B cell (primary cell): ENCODE data around the gene ATAT1. TPM values are rescaled to one million over a fixed set of nuclear protein-coding genes. Genes with fewer than 3 reads are reported as not detected.

Source experiments
- ATAC-seq: fragments of 200-7000 bp; cut with Tn5 transposase; one replicate; pipeline ENCODE4 v1.10.0; 2021; ENCODE audit warnings: low read depth, mild to moderate bottlenecking, moderate number of reproducible peaks, moderate library complexity
- CTCF ChIA-PET: fragments of 350-600 bp; sonication (Branson Sonifier 250); formaldehyde crosslinking; loops from one replicate; lab custom pipeline; 2021; ENCODE audit warnings: antibody characterized with exemption, inconsistent platforms; lab: Charles Lee
- POLR2A ChIA-PET: fragments of 350-600 bp; sonication (Branson Sonifier 250); formaldehyde crosslinking; loops from one replicate; lab custom pipeline; 2021; ENCODE audit warnings: antibody characterized with exemption; lab: Charles Lee
- DNase-seq: peaks from one replicate; pipeline ENCODE4 v3.0.0; 2013
- H2AFZ ChIP-seq: 2 replicates; pipeline ENCODE4 v1.6.1; 2012; ENCODE audit warnings: mild to moderate bottlenecking, low read depth, low read length; ENCODE audit not compliant: insufficient read depth, poor library complexity, severe bottlenecking
- H3K27ac ChIP-seq, 2 donors: 1 replicate in 1 of 2; 2 replicates in 1 of 2; pipeline ENCODE4 v1.5.1; 2012 to 2013; ENCODE audit warnings: low read length in 2 of 2, mild to moderate bottlenecking in 2 of 2, moderate library complexity in 1 of 2
- H3K27me3 ChIP-seq, 4 experiments: fragments of 200-600 bp in 1 of 4; sonication (generic) in 1 of 4; replicated peaks in 1 of 4; 1 replicate in 2 of 4; 2 replicates in 2 of 4; pipeline versions ENCODE4 v1.6.1 to v1.7.0; 2013 to 2016; ENCODE audit warnings: low read length in 3 of 4, mild to moderate bottlenecking in 2 of 4, mixed read lengths in 1 of 4, moderate library complexity in 1 of 4; ENCODE audit not compliant: insufficient read depth in 4 of 4, control insufficient read depth in 3 of 4; ENCODE audit errors: control extremely low read depth in 1 of 4
- H3K36me3 ChIP-seq, 2 experiments: replicated peaks in 1 of 2; 1 replicate in 1 of 2; 2 replicates in 1 of 2; pipeline versions ENCODE4 v1.6.1 to v1.7.1; 2013; ENCODE audit warnings: low read length in 1 of 2; ENCODE audit not compliant: insufficient read depth in 2 of 2, control insufficient read depth in 1 of 2; ENCODE audit errors: control extremely low read depth in 1 of 2, extremely low read depth in 1 of 2
- H3K4me1 ChIP-seq, 2 donors: fragments of 200-600 bp in 1 of 2; sonication (generic) in 1 of 2; 1 replicate in 1 of 2; 2 replicates in 1 of 2; pipeline versions ENCODE4 v1.5.1 to v1.6.1; 2013 to 2017; ENCODE audit warnings: low read length in 2 of 2; ENCODE audit not compliant: control insufficient read depth in 2 of 2, insufficient read depth in 2 of 2
- H3K4me2 ChIP-seq: replicated peaks from 2 replicates; pipeline ENCODE3; 2012; ENCODE audit warnings: mild to moderate bottlenecking, low read depth, low read length; ENCODE audit not compliant: poor library complexity, severe bottlenecking
- H3K4me3 ChIP-seq, 5 experiments: fragments of 200-600 bp in 1 of 5; sonication (generic) in 1 of 5; 1 replicate in 3 of 5; 2 replicates in 2 of 5; pipeline versions ENCODE4 v1.5.1 to v1.7.0; 2011 to 2016; ENCODE audit warnings: low read length in 4 of 5, mild to moderate bottlenecking in 4 of 5, low read depth in 2 of 5, control low read depth in 1 of 5, moderate library complexity in 1 of 5; ENCODE audit not compliant: insufficient read depth in 1 of 5; ENCODE audit errors: control extremely low read depth in 1 of 5, extremely low read depth in 1 of 5
- H3K79me2 ChIP-seq: fragments of 200-600 bp; sonication (generic); one replicate; pipeline ENCODE4 v1.6.0; 2016; ENCODE audit warnings: low read length; ENCODE audit not compliant: control insufficient read depth, insufficient read depth
- H3K9ac ChIP-seq: fragments of 200-600 bp; sonication (generic); 2 replicates; pipeline ENCODE4 v1.6.1; 2017; ENCODE audit warnings: mild to moderate bottlenecking, low read length, moderate library complexity
- H3K9me3 ChIP-seq, 3 donors: one replicate each; pipeline versions ENCODE4 v1.6.1 to v1.7.1; 2013; ENCODE audit warnings: low read length in 2 of 3; ENCODE audit not compliant: control insufficient read depth in 2 of 3, insufficient read depth in 1 of 3; ENCODE audit errors: control extremely low read depth in 1 of 3
- H4K20me1 ChIP-seq: 2 replicates; pipeline ENCODE4 v1.6.0; 2012; ENCODE audit warnings: mild to moderate bottlenecking, low read length; ENCODE audit not compliant: insufficient read depth, control insufficient read depth, poor library complexity, severe bottlenecking
- H3K27ac Mint-ChIP-seq: one replicate; pipeline ENCODE4 v1.8.0; 2021; ENCODE audit warnings: mixed read lengths
- H3K27me3 Mint-ChIP-seq: one replicate; pipeline ENCODE4 v1.8.0; 2021; ENCODE audit warnings: mixed read lengths
- H3K4me1 Mint-ChIP-seq: one replicate; pipeline ENCODE4 v1.8.0; 2021; ENCODE audit warnings: mixed read lengths
- H3K4me3 Mint-ChIP-seq: one replicate; pipeline ENCODE4 v1.8.0; 2021; ENCODE audit warnings: mixed read lengths
- H3K9me3 Mint-ChIP-seq: one replicate; pipeline ENCODE4 v1.8.0; 2022; ENCODE audit warnings: mixed read lengths; ENCODE audit not compliant: insufficient read depth
- EZH2 ChIP-seq: IDR thresholded peaks from 2 replicates; pipeline ENCODE4 v1.6.1; 2012; ENCODE audit warnings: borderline replicate concordance, low read depth, mild to moderate bottlenecking, moderate library complexity, low read length; ENCODE audit not compliant: insufficient read depth, poor library complexity, severe bottlenecking
- WGBS: methylation state at CpG from one replicate; pipeline ENCODE4 v1.1.5; 2013; ENCODE audit warnings: missing lambda C conversion rate; ENCODE audit not compliant: insufficient coverage; 5-methylcytosine and 5-hydroxymethylcytosine counted together
- intact Hi-C: fragments of 100-400 bp; cut with micrococcal nuclease; formaldehyde crosslinking; loops from one replicate; pipeline ENCODE4 v1.10.0; 2022
- polyA plus RNA-seq: library from polyadenylated mRNA; depleted of rRNA; stranded (reverse); fragments of >200 nt; gene quantifications from 2 replicates; pipeline ENCODE4 v1.2.3, GENCODE V29; 2012
- total RNA-seq, 2 donors: library from RNA; stranded (reverse); fragments of 120-200 nt in 1 of 2; gene quantifications; 1 replicate in 1 of 2; 2 replicates in 1 of 2; pipeline versions ENCODE4 v1.2.3 to v1.2.4, GENCODE V29; 2013 to 2022
- TF ChIP-seq, protein P1 (sequence below): fragments of 200-600 bp; IDR thresholded peaks from one replicate; pipeline ENCODE4 v1.8.0; 2022; ENCODE audit warnings: antibody characterized with exemption, mild to moderate bottlenecking

Gene ATAT1
- total and polyA plus RNA-seq, 2 donors (not counting 1 experiment from before 2014, with no cell fraction given), result 15.7 to 21.5 TPM

DNA sequence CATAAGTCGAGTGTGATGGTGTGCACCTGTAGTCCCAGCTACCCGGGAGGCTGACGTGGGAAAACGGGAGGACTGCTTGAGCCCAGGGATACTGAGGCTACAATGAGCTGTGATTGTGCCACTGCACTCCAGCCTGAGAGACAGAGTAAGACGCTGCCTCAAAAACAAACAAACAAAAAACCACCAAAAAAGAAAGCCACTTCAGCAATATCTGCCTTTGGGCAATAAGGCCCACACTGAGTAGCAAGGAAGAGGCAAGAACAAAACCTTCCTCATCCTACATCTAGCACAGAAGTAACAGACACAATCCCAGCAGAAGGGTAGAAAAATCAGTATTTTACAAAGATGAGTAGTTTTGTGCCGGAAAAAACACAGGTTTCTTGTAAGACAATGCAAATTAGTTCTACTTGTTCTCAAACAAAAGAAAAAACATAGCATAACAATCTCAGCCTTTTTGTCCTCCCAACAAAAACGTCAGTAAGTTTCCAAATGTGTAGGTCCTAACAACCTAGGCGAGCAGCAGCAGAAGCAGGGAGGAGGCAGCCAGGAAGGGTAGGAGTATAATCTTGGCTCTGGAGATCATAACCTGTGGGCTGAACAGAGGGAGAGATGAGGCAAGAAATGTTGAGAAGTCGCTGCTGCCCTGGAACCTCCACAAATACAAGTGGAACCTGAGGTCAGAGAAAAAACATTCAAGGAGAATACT, 15.4 kb upstream of the ATAT1 start:
- intact Hi-C loops, result loop anchor here (10.0 kb wide), 1 partner anchor 743 kb away; the partner anchor contains the start of gene HLA-B
- H3K9ac ChIP-seq, result no peak overlapping the region

More for the DNA sequence above, 15.4 kb upstream of the ATAT1 start:
- Mint-ChIP-seq H3K27me3 (no peaks in the 10 kb centered on the region), H3K4me1 (peaks cover 67% of the 10 kb centered on the region), H3K4me3 (no peak overlapping the region), H3K27ac (peak overlapping the region; percentile 71), H3K9me3 (no peaks in the 10 kb centered on the region)
- Histone ChIP-seq H3K4me3 (no peak overlapping the region), H3K27ac (peak overlapping the region in 1 of 2 donors; percentile 99), H4K20me1 (peaks cover 26% of the 10 kb centered on the region), H3K79me2 (peaks cover 84% of the 10 kb centered on the region), H3K36me3 (peaks cover 2 to 40% of the 10 kb centered on the region in 2 experiments), H3K4me1 (peaks cover 33 to 35% of the 10 kb centered on the region in 2 donors), H3K9me3 (no peaks in the 10 kb centered on the region), H2AFZ (no peak overlapping the region), H3K4me2 (no peak overlapping the region), H3K27me3 (no peaks in the 10 kb centered on the region)
- DNase-seq (no peak), ATAC-seq (no peak)
- CTCF ChIA-PET, result interaction anchor here (0.8 to 4.8 kb wide), 7 partner anchors 13 to 127 kb away, joined by 3 to 41 read pairs (median 5); partner anchors contain the start of gene ATAT1
- 88% methylated on average over 3 of the region's 9 CpGs for WGBS
- no peak for TF ChIP-seq EZH2
- TF ChIP-seq, protein P1, sequence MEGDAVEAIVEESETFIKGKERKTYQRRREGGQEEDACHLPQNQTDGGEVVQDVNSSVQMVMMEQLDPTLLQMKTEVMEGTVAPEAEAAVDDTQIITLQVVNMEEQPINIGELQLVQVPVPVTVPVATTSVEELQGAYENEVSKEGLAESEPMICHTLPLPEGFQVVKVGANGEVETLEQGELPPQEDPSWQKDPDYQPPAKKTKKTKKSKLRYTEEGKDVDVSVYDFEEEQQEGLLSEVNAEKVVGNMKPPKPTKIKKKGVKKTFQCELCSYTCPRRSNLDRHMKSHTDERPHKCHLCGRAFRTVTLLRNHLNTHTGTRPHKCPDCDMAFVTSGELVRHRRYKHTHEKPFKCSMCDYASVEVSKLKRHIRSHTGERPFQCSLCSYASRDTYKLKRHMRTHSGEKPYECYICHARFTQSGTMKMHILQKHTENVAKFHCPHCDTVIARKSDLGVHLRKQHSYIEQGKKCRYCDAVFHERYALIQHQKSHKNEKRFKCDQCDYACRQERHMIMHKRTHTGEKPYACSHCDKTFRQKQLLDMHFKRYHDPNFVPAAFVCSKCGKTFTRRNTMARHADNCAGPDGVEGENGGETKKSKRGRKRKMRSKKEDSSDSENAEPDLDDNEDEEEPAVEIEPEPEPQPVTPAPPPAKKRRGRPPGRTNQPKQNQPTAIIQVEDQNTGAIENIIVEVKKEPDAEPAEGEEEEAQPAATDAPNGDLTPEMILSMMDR, result no peak
- POLR2A ChIA-PET, result interaction anchor here (0.6 kb wide), 1 partner anchor 399 kb away, joined by 3 read pairs; no protein-coding TSS in a partner anchor
